ENCODE measurements around the gene GIGYF2. TPM values are rescaled to one million over a fixed set of nuclear protein-coding genes. Genes with fewer than 3 reads are reported as not detected.

GIGYF2 gene
- polyA plus RNA-seq, 1 donor (not counting 4 experiments of a cell fraction or from before 2014, with no cell fraction given) = 35.5 TPM

DNA sequence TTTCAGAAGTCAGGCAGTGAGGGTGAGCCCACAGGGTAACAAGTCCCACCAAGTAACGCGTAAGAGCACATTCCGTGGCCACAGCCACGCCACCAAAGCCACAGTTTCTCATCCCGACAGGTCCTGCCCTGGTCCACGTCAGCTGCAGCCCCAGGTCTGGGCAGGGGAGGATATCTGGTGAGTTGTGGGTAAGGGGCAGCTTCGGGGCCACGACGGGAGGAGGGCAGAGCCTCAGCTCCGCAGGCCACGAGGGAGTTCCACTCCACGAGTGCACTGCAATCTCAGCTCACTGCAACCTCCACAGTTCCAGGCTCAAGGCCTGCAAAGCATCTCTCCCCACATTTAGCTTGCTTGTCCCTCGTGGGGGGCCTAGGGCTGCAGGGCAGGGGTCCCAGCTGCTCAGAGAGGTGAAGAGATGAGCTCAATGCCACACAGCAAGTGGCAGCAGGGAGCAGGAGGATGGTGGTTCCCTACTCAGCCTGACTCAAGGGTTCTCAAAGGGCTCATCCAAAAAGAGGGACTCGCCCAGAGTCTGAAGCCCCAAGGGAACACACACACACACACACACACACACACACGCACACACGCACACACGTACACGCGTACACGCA, 185.5 kb downstream of the GIGYF2 start:
- Histone ChIP-seq H3K27ac (ENCODE audit: control insufficient read depth, insufficient read depth, low read length) (no peak overlapping the region), H3K4me3 (ENCODE audit: control insufficient read depth in 2 of 3, extremely low read depth in 1 of 3, insufficient read depth in 2 of 3, low read depth in 1 of 3, low read length in 3 of 3) (no peak overlapping the region)

GRCh38 chr2:232883116-232883721, 186.1 kb downstream of the GIGYF2 start:
- no peak overlapping the region for H2AFZ ChIP-seq (ENCODE audit: control insufficient read depth, low read length)
- H3K4me1 ChIP-seq (ENCODE audit: control insufficient read depth, extremely low read depth, insufficient read depth, low read length) = no peaks in the 10 kb centered on the region
- no peak overlapping the region for H3K4me2 ChIP-seq (ENCODE audit: control insufficient read depth, extremely low read depth, insufficient read depth, low read depth, low read length)
- no peaks in the 10 kb centered on the region for H3K9me3 ChIP-seq (ENCODE audit: control insufficient read depth, low read depth, low read length)
- H3K27ac ChIP-seq (ENCODE audit: control insufficient read depth, insufficient read depth, low read length) = no peak overlapping the region
- H3K9ac ChIP-seq (ENCODE audit: control insufficient read depth, extremely low read depth, insufficient read depth, low read length) = no peak overlapping the region
- no peaks in the 10 kb centered on the region for H3K36me3 ChIP-seq (ENCODE audit: control insufficient read depth in 2 of 2, extremely low read depth in 1 of 2, insufficient read depth in 2 of 2, low read length in 2 of 2)
- dilution Hi-C loops (cut with MboI; ENCODE audit: extremely low pct_ligation_motif_present, low sequenced_read_pairs) = no loop called here
- no peak for TF ChIP-seq EZH2 (IDR thresholded peaks at IDR 0.05; ENCODE audit: low read length)
- TF ChIP-seq, protein P1, sequence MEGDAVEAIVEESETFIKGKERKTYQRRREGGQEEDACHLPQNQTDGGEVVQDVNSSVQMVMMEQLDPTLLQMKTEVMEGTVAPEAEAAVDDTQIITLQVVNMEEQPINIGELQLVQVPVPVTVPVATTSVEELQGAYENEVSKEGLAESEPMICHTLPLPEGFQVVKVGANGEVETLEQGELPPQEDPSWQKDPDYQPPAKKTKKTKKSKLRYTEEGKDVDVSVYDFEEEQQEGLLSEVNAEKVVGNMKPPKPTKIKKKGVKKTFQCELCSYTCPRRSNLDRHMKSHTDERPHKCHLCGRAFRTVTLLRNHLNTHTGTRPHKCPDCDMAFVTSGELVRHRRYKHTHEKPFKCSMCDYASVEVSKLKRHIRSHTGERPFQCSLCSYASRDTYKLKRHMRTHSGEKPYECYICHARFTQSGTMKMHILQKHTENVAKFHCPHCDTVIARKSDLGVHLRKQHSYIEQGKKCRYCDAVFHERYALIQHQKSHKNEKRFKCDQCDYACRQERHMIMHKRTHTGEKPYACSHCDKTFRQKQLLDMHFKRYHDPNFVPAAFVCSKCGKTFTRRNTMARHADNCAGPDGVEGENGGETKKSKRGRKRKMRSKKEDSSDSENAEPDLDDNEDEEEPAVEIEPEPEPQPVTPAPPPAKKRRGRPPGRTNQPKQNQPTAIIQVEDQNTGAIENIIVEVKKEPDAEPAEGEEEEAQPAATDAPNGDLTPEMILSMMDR (optimal IDR thresholded peaks at IDR 0.05 in 1 of 3, IDR thresholded peaks at IDR 0.05 in 1 of 3, conservative IDR thresholded peaks at IDR 0.05 in 1 of 3; ENCODE audit: extremely low read depth in 1 of 3, insufficient read depth in 2 of 3, low read length in 3 of 3) = no peak
- H3K79me2 ChIP-seq (ENCODE audit: control insufficient read depth, insufficient read depth, low read length) = no peaks in the 10 kb centered on the region
- no peak overlapping the region for H3K4me3 ChIP-seq (ENCODE audit: control insufficient read depth in 2 of 3, extremely low read depth in 1 of 3, insufficient read depth in 2 of 3, low read depth in 1 of 3, low read length in 3 of 3)
- no peak for FAIRE-seq
- DNase-seq (ENCODE audit: low read depth, low spot score) = no peak
- H3K9me1 ChIP-seq (ENCODE audit: control insufficient read depth, extremely low read depth, insufficient read depth, low read length) = no peaks in the 10 kb centered on the region
- no peaks in the 10 kb centered on the region for H4K20me1 ChIP-seq (ENCODE audit: control insufficient read depth, extremely low read depth, insufficient read depth, low read length)
- H3K27me3 ChIP-seq (ENCODE audit: control insufficient read depth, extremely low read depth, insufficient read depth, low read length) = peaks cover 5% of the 10 kb centered on the region

More for the DNA sequence above, 185.5 kb downstream of the GIGYF2 start:
- TF ChIP-seq EZH2 (IDR thresholded peaks at IDR 0.05; ENCODE audit: low read length) = no peak
- TF ChIP-seq, protein P1 (optimal IDR thresholded peaks at IDR 0.05 in 1 of 3, IDR thresholded peaks at IDR 0.05 in 1 of 3, conservative IDR thresholded peaks at IDR 0.05 in 1 of 3; ENCODE audit: extremely low read depth in 1 of 3, insufficient read depth in 2 of 3, low read length in 3 of 3) = no peak
- dilution Hi-C loops (cut with MboI; ENCODE audit: extremely low pct_ligation_motif_present, low sequenced_read_pairs) = no loop called here
- Histone ChIP-seq H3K4me2 (ENCODE audit: control insufficient read depth, extremely low read depth, insufficient read depth, low read depth, low read length) (no peak overlapping the region), H3K36me3 (ENCODE audit: control insufficient read depth in 2 of 2, extremely low read depth in 1 of 2, insufficient read depth in 2 of 2, low read length in 2 of 2) (no peaks in the 10 kb centered on the region), H3K9me3 (ENCODE audit: control insufficient read depth, low read depth, low read length) (no peaks in the 10 kb centered on the region), H3K79me2 (ENCODE audit: control insufficient read depth, insufficient read depth, low read length) (no peaks in the 10 kb centered on the region), H2AFZ (ENCODE audit: control insufficient read depth, low read length) (no peak overlapping the region), H4K20me1 (ENCODE audit: control insufficient read depth, extremely low read depth, insufficient read depth, low read length) (no peaks in the 10 kb centered on the region), H3K9ac (ENCODE audit: control insufficient read depth, extremely low read depth, insufficient read depth, low read length) (no peak overlapping the region), H3K4me1 (ENCODE audit: control insufficient read depth, extremely low read depth, insufficient read depth, low read length) (no peaks in the 10 kb centered on the region), H3K9me1 (ENCODE audit: control insufficient read depth, extremely low read depth, insufficient read depth, low read length) (no peaks in the 10 kb centered on the region), H3K27me3 (ENCODE audit: control insufficient read depth, extremely low read depth, insufficient read depth, low read length) (peaks cover 5% of the 10 kb centered on the region)
- FAIRE-seq (no peak), DNase-seq (ENCODE audit: low read depth, low spot score) (no peak)
